OCI-LY1 (cell line): ENCODE results near the gene MFN1.

Source experiments
- H2AFZ ChIP-seq: fragments of 200-600 bp; sonication (generic), shearing (Covaris generic); 2 replicates; pipeline ENCODE4 v1.6.0; 2014; ENCODE audit warnings: antibody characterized with exemption, mild to moderate bottlenecking, low read length
- H3F3A ChIP-seq: fragments of 200-600 bp; sonication (generic), shearing (Covaris generic); 2 replicates; pipeline ENCODE4 v1.6.0; 2014; ENCODE audit warnings: mild to moderate bottlenecking, antibody characterized with exemption, low read length, moderate library complexity; ENCODE audit not compliant: insufficient read depth
- H3K27ac ChIP-seq: fragments of 200-600 bp; sonication (generic); 2 replicates; pipeline ENCODE4 v1.5.1; 2014; ENCODE audit warnings: low read length, mixed run types, mild to moderate bottlenecking, low read depth; ENCODE audit not compliant: poor library complexity, severe bottlenecking
- H3K27me3 ChIP-seq: fragments of 200-600 bp; sonication (generic); 2 replicates; pipeline ENCODE4 v1.6.0; 2014; ENCODE audit warnings: antibody characterized with exemption, mild to moderate bottlenecking, low read length, moderate library complexity; ENCODE audit not compliant: insufficient read depth
- H3K36me3 ChIP-seq: fragments of 200-600 bp; sonication (generic); 2 replicates; pipeline ENCODE4 v1.6.1; 2014; ENCODE audit warnings: mild to moderate bottlenecking, antibody characterized with exemption, low read length, moderate library complexity, mixed read lengths; ENCODE audit not compliant: insufficient read depth
- H3K4me1 ChIP-seq: fragments of 200-600 bp; sonication (generic); 2 replicates; pipeline ENCODE4 v1.5.1; 2014; ENCODE audit warnings: mild to moderate bottlenecking, low read length, moderate library complexity; ENCODE audit not compliant: insufficient read depth, severe bottlenecking
- H3K4me2 ChIP-seq: fragments of 200-600 bp; sonication (generic), shearing (Covaris generic); 2 replicates; pipeline ENCODE4 v1.6.1; 2014; ENCODE audit warnings: low read length
- H3K4me3 ChIP-seq: fragments of 200-600 bp; sonication (generic); 2 replicates; pipeline ENCODE4 v1.5.1; 2014; ENCODE audit warnings: low read length, low read depth, mild to moderate bottlenecking, mixed read lengths; ENCODE audit not compliant: poor library complexity, severe bottlenecking
- H3K79me2 ChIP-seq: fragments of 200-600 bp; shearing (Covaris generic); 2 replicates; pipeline ENCODE4 v1.6.1; 2016; ENCODE audit warnings: mixed run types, low read length, mixed read lengths; ENCODE audit not compliant: insufficient read depth
- H3K9ac ChIP-seq: fragments of 200-600 bp; sonication (generic), shearing (Covaris generic); 2 replicates; pipeline ENCODE4 v1.6.1; 2014; ENCODE audit warnings: mild to moderate bottlenecking, low read length, mixed read lengths
- H3K9me2 ChIP-seq: fragments of 200-600 bp; sonication (generic), shearing (Covaris generic); 2 replicates; pipeline ENCODE4 v1.6.1; 2014; ENCODE audit warnings: low read depth, mild to moderate bottlenecking, low read length, mixed read lengths
- H3K9me3 ChIP-seq: fragments of 200-600 bp; shearing (Covaris generic); 2 replicates; pipeline ENCODE4 v1.6.1; 2014; ENCODE audit warnings: low read length, mixed read lengths
- H4K20me1 ChIP-seq: fragments of 200-600 bp; sonication (generic), shearing (Covaris generic); 2 replicates; pipeline ENCODE4 v1.6.0; 2016; ENCODE audit warnings: mild to moderate bottlenecking, low read length; ENCODE audit not compliant: insufficient read depth
- EZH2 ChIP-seq: fragments of 200-600 bp; sonication (generic), shearing (Covaris generic); IDR thresholded peaks from 2 replicates; pipeline ENCODE4 v1.8.0; 2017; ENCODE audit warnings: borderline replicate concordance, mixed run types, mild to moderate bottlenecking, antibody characterized with exemption, low read length, moderate library complexity, mixed read lengths
- TF ChIP-seq, protein P1 (sequence below): fragments of 200-600 bp; sonication (generic), shearing (Covaris generic); IDR thresholded peaks from 2 replicates; pipeline ENCODE4 v1.5.1; 2017; ENCODE audit warnings: mild to moderate bottlenecking, antibody characterized with exemption, low read length, moderate library complexity, mixed read lengths

The MFN1 gene

DNA sequence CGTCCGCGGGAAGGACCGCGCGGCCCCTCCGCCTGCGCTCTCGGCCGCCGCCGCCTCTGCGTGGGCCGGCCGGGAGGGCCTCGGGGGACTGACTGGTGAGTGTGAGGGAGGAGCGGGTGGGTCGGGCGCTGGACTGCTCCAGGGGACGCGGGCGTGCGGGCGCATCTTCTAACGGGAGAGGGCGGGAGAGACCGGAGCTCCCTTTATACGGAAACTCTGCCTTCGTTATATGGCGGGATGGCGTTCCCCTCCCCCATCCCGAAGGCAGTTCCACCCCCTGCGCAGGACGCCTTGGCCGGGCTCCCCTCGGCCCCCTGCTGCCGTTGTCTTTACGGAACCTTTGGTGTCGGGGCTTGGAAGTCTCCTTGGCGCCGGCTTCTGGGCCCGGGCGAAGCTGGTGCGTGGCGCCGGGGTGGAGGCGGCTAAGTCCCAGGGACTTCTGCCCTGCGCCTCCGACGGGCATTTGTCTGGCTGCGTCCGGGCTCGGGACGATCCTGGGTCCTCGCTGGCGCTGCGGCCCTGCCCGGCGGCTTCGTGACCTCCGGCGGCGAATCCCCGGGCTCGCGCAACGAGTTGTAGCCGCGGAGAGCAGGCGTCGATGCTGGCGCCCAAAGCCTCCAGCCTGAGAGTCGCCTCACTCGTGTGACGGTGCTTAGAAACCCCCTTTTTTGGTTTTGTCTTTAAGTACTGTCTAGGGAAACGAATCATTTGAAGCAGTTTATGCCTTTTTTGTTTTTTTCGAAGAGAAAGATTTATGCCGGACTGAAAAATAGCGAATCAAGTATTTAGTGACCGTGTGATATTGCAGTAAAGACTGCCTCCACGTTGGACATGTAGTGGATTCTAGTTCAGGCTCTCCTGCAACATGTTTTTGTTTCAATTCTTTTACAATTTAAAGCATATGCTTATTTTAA, 24.1 kb upstream of the MFN1 start:
- peak overlapping the region; percentile 60 for H3K27ac ChIP-seq
- H3K79me2 ChIP-seq: peaks cover 51% of the 10 kb centered on the region
- TF ChIP-seq, protein P1, sequence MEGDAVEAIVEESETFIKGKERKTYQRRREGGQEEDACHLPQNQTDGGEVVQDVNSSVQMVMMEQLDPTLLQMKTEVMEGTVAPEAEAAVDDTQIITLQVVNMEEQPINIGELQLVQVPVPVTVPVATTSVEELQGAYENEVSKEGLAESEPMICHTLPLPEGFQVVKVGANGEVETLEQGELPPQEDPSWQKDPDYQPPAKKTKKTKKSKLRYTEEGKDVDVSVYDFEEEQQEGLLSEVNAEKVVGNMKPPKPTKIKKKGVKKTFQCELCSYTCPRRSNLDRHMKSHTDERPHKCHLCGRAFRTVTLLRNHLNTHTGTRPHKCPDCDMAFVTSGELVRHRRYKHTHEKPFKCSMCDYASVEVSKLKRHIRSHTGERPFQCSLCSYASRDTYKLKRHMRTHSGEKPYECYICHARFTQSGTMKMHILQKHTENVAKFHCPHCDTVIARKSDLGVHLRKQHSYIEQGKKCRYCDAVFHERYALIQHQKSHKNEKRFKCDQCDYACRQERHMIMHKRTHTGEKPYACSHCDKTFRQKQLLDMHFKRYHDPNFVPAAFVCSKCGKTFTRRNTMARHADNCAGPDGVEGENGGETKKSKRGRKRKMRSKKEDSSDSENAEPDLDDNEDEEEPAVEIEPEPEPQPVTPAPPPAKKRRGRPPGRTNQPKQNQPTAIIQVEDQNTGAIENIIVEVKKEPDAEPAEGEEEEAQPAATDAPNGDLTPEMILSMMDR: peak; percentile 18; the same call in 1 of the 2 replicates
- no peak for TF ChIP-seq EZH2
- peaks cover 35% of the 10 kb centered on the region for H3K36me3 ChIP-seq
- H3K4me3 ChIP-seq: peak overlapping the region; percentile 93
- no peaks in the 10 kb centered on the region for H3K9me3 ChIP-seq
- H3K9ac ChIP-seq: peak overlapping the region; percentile 94
- H3K4me1 ChIP-seq: peaks cover 33% of the 10 kb centered on the region
- H4K20me1 ChIP-seq: no peaks in the 10 kb centered on the region
- H3K9me2 ChIP-seq: no peaks in the 10 kb centered on the region
- H3K27me3 ChIP-seq: no peaks in the 10 kb centered on the region
- H3F3A ChIP-seq: no peaks in the 10 kb centered on the region
- no peak overlapping the region for H2AFZ ChIP-seq
- H3K4me2 ChIP-seq: peak overlapping the region; percentile 89

DNA sequence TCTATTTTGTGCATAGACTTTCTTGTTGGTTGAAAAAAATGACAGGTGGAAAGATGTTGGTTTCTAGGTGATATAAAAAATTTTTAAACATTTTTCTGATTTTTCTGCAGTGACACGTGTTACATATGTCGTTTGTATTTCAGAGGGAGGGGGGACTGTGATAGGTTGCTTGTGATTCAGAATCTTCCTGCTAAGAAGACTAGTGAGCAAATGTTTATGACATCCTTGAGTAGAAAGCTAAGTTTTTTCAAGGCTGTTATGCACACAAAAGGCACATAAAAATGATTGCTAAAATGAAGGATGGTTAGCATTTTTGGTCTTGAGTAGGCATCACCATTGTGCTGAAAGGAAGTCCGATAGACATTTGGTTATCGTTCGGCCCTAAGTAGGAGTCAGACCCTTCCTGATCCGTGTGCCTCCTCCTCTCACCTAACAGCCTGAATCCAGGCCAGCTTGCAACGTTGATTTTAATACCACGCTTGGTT, 23.2 kb upstream of the MFN1 start:
- peaks cover 57% of the 10 kb centered on the region for H3K79me2 ChIP-seq
- H3F3A ChIP-seq: no peaks in the 10 kb centered on the region
- peak overlapping the region; percentile 94 for H3K9ac ChIP-seq
- H3K27me3 ChIP-seq: no peaks in the 10 kb centered on the region
- H3K27ac ChIP-seq: peak overlapping the region; percentile 60
- H3K4me1 ChIP-seq: peaks cover 33% of the 10 kb centered on the region
- no peaks in the 10 kb centered on the region for H4K20me1 ChIP-seq
- peak overlapping the region; percentile 89 for H3K4me2 ChIP-seq
- H3K9me3 ChIP-seq: no peaks in the 10 kb centered on the region
- H3K9me2 ChIP-seq: no peaks in the 10 kb centered on the region
- TF ChIP-seq, protein P1: no peak
- no peak for TF ChIP-seq EZH2
- peaks cover 43% of the 10 kb centered on the region for H3K36me3 ChIP-seq
- no peak overlapping the region for H2AFZ ChIP-seq
- peak overlapping the region; percentile 93 for H3K4me3 ChIP-seq

DNA sequence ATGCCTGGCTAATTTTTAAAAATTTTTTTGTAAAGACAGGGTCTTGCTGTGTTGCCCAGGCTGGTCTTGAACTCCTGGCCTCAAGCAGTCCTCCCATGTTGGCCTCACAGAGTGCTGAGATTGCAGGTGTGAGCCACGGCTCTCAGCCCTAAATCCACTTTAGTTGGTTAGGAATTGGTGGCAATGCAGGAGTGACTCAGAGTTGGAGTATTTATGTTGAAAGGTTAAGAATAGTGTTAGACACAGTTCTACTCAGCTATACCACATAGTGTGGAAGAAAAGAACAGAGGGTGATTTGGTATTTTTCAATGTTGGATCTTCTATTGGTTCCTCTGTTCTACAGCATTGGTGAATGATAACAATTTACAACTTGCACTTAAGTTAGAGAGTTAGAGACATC, 17.1 kb upstream of the MFN1 start:
- H3K9me3 ChIP-seq: no peaks in the 10 kb centered on the region
- H3K4me2 ChIP-seq: no peak overlapping the region
- H3K4me1 ChIP-seq: peaks cover 5% of the 10 kb centered on the region
- peaks cover 97% of the 10 kb centered on the region for H3K36me3 ChIP-seq
- H3K4me3 ChIP-seq: no peak overlapping the region
- H3F3A ChIP-seq: 0 out of 2 replicates have a peak, but pooled peaks cover 4% of the 10 kb centered on the region
- TF ChIP-seq, protein P1: no peak
- TF ChIP-seq EZH2: no peak
- no peaks in the 10 kb centered on the region for H3K27me3 ChIP-seq
- H3K9ac ChIP-seq: no peak overlapping the region
- peaks cover 37% of the 10 kb centered on the region for H3K79me2 ChIP-seq
- H2AFZ ChIP-seq: no peak overlapping the region
- no peaks in the 10 kb centered on the region for H3K9me2 ChIP-seq
- no peak overlapping the region for H3K27ac ChIP-seq
- H4K20me1 ChIP-seq: 0 out of 2 replicates have a peak, but pooled peaks cover 2% of the 10 kb centered on the region
